Endothelial cell of umbilical vein (primary cell): ENCODE data around the gene ELF4.

Experiments
- CTCF ChIP-seq, 2 donors: IDR thresholded peaks; 1 replicate in 1 of 2; 2 replicates in 1 of 2; pipeline ENCODE4 v1.5.1; 2011; ENCODE audit warnings: low read length in 2 of 2, mild to moderate bottlenecking in 2 of 2, moderate library complexity in 2 of 2, control low read depth in 1 of 2, inconsistent platforms in 1 of 2, low read depth in 1 of 2; ENCODE audit not compliant: insufficient read depth in 1 of 2; ENCODE audit errors: extremely low read depth in 1 of 2
- EZH2 ChIP-seq: IDR thresholded peaks from 2 replicates; pipeline ENCODE4 v1.6.1; 2012; ENCODE audit warnings: borderline replicate concordance, low read depth, mild to moderate bottlenecking, moderate library complexity, low read length, inconsistent platforms; ENCODE audit not compliant: severe bottlenecking
- FOS ChIP-seq: IDR thresholded peaks from 2 replicates; pipeline ENCODE4 v1.6.1; 2011; ENCODE audit warnings: mild to moderate bottlenecking, low read length, moderate library complexity, borderline replicate concordance; ENCODE audit not compliant: insufficient read depth
- GATA2 ChIP-seq: IDR thresholded peaks from 2 replicates; pipeline ENCODE4 v1.7.0; 2011; ENCODE audit warnings: low read depth, mild to moderate bottlenecking, moderate library complexity, mixed read lengths, low read length; ENCODE audit not compliant: insufficient read length, insufficient read depth
- JUN ChIP-seq: IDR thresholded peaks from 2 replicates; pipeline ENCODE4 v1.6.1; 2011; ENCODE audit warnings: borderline replicate concordance, low read depth; ENCODE audit not compliant: insufficient read length, insufficient read depth
- MAX ChIP-seq: IDR thresholded peaks from 2 replicates; pipeline ENCODE4 v1.6.1; 2011; ENCODE audit not compliant: insufficient read depth, insufficient read length
- MYC ChIP-seq: IDR thresholded peaks from one replicate; pipeline ENCODE4 v1.6.1; 2011; ENCODE audit warnings: mild to moderate bottlenecking, low read depth, low read length
- POLR2A ChIP-seq: IDR thresholded peaks from 2 replicates; pipeline ENCODE4 v1.6.1; 2012; ENCODE audit warnings: low read depth, mild to moderate bottlenecking, control low read depth, low read length
- POLR2AphosphoS5 ChIP-seq: IDR thresholded peaks from 2 replicates; pipeline ENCODE4 v1.6.1; 2012; ENCODE audit warnings: low read depth, mild to moderate bottlenecking, control low read depth, low read length, moderate library complexity; ENCODE audit not compliant: insufficient read depth

- no peak for TF ChIP-seq CTCF (IDR thresholded peaks at IDR 0.05; ENCODE audit: extremely low read depth in 1 of 2, insufficient read depth in 1 of 2, low read depth in 1 of 2, low read length in 2 of 2)
- TF ChIP-seq POLR2AphosphoS5, result no peak
- TF ChIP-seq MAX, result no peak
- no peak for TF ChIP-seq MYC
- no peak for TF ChIP-seq POLR2A
- TF ChIP-seq EZH2, result no peak
- no peak for TF ChIP-seq GATA2
- TF ChIP-seq FOS, result no peak
- no peak for TF ChIP-seq JUN
Observed at GRCh38 chrX:130119312-130119898, 9.1 kb upstream of the ELF4 start.
